ENCODE measurements around the gene PDLIM5. TPM values are rescaled to one million over a fixed set of nuclear protein-coding genes. Genes with fewer than 3 reads are reported as not detected.

PDLIM5 gene
- total RNA-seq, 4 donors from 2014 or later: 473 to 833 (median 673) TPM

DNA sequence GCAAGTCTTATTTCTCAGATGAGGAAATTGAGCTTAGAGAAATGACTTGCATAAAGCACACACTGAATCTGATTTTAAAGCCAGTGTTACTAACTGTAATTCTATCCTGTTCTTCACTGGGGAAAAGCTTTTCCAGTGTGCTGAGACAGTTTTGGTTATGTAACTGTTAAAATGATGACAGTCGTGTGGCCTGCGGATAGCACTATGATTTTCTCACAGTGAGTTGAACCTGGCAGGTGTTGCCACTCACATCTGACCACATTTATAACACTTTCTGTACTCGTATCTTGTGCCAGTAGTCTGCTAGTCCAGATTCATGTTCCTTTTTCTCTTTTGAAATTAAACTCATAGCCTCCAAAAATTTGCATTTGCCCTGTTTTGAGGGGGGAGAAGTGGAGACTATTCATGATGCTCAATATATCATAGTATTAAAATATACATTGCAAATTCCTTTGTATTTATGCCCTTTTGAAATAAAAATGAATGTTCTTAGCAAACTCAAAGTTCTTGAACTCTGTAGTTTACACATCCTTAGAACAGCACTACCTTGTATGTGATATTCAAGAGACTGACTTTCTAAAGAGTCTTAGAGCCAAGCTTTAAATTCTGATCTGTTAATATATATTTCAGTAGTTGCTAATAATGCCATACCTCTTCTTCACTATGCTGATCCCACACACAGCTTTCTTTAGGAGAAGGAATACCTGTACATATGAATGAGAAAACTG lies 132.3 kb downstream of the PDLIM5 start:
- TF ChIP-seq POLR2A (IDR thresholded peaks at IDR 0.05): no peak
- TF ChIP-seq, protein P1, sequence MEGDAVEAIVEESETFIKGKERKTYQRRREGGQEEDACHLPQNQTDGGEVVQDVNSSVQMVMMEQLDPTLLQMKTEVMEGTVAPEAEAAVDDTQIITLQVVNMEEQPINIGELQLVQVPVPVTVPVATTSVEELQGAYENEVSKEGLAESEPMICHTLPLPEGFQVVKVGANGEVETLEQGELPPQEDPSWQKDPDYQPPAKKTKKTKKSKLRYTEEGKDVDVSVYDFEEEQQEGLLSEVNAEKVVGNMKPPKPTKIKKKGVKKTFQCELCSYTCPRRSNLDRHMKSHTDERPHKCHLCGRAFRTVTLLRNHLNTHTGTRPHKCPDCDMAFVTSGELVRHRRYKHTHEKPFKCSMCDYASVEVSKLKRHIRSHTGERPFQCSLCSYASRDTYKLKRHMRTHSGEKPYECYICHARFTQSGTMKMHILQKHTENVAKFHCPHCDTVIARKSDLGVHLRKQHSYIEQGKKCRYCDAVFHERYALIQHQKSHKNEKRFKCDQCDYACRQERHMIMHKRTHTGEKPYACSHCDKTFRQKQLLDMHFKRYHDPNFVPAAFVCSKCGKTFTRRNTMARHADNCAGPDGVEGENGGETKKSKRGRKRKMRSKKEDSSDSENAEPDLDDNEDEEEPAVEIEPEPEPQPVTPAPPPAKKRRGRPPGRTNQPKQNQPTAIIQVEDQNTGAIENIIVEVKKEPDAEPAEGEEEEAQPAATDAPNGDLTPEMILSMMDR (IDR thresholded peaks at IDR 0.05 in 4 of 5, conservative IDR thresholded peaks at IDR 0.05 in 1 of 5): no peak
- peaks cover 0 to 29% of the 10 kb centered on the region in 2 donors for H3K36me3 ChIP-seq
- H3K9me3 ChIP-seq: no peaks in the 10 kb centered on the region
- ATAC-seq: peak; percentile 92 to 94
- H3K27me3 ChIP-seq: no peaks in the 10 kb centered on the region
- in situ Hi-C loops (cut with MboI; ENCODE audit: low sequenced_read_pairs in 4 of 4) (no loop called here), intact Hi-C loops (cut with DNase I; ENCODE audit: low total_unique reads) (no loop called here)
- no peak overlapping the region for H3K4me3 ChIP-seq
- H3K4me1 ChIP-seq: peaks cover 37 to 50% of the 10 kb centered on the region in 2 donors
- DNase-seq: peak; percentile 47 to 72
- H3K27ac ChIP-seq: peak overlapping the region; percentile 25 to 84 (median 72)

DNA sequence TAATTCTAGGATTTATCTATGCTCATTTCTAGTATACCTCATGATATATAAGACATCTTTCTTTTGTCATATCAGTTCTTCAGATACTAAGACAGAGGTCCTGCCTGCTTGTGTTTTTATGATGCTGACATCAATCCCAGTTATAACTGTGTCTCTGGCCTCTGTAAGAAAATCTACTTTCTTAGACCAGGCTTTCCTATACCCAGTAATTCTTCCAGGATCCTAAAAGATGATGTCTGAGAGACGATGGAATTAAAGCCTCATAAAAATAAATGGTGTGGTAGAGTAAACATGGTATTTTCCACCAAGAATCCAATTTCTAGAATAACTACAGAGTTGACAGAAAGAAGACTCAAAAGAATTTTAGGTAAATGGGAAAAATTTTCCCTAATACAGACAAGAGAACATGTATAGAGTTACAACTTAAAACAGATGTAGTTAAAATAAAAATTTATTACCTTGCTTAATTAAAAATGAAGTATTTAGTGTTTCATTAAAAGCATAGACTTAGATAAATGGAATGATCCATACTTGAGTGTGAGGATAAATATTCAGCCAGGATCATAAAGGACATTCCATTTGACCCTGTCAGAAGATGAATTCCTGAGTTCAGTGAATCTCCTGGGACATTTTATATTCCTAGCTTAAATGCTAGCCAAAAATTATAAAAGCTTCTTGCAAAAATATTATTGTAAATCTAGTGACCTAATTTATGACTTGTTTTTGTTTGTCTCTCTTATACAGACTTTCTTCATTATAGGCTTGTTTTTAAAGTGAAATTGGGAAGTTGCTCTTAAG lies 137.4 kb downstream of the PDLIM5 start:
- H3K4me3 ChIP-seq: no peak overlapping the region
- H3K9me3 ChIP-seq: no peaks in the 10 kb centered on the region
- intact Hi-C loops (cut with DNase I; ENCODE audit: low total_unique reads): no loop called here
- ATAC-seq (no peak), DNase-seq (no peak)
- H3K4me1 ChIP-seq: peaks cover under 1 to 4% of the 10 kb centered on the region in 2 donors
- TF ChIP-seq, protein P1 (IDR thresholded peaks at IDR 0.05 in 4 of 5, conservative IDR thresholded peaks at IDR 0.05 in 1 of 5): no peak
- TF ChIP-seq POLR2A (IDR thresholded peaks at IDR 0.05): no peak
- no peaks in the 10 kb centered on the region for H3K27me3 ChIP-seq
- peak overlapping the region in 3 of 4 donors; percentile 17 to 39 (median 37) for H3K27ac ChIP-seq
- in situ Hi-C loops (cut with MboI; ENCODE audit: low sequenced_read_pairs in 4 of 4): no loop called here
- peaks cover 0 to 40% of the 10 kb centered on the region in 2 donors for H3K36me3 ChIP-seq

DNA sequence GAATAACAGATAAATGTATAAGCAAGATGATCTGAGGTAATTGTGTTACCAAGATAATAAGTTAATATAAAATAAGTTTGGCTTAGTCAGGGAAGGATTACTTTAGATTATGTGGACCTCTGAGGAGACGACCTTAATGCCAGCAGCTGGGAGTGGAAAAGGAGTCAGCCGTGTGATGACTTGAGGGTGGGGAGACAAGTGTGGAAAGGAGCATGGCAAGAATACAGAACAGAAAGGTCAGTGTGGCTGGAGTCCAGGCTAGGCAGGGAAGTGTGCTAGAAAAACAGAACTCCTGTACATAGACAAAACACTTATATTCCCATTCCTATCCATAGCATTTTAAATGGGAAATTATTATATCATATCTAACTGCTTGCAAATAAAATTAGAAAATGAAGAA lies 138.8 kb downstream of the PDLIM5 start:
- Histone ChIP-seq H3K27ac (peak overlapping the region in 2 of 4 donors; percentile 2 to 37), H3K9me3 (no peaks in the 10 kb centered on the region), H3K4me3 (no peak overlapping the region), H3K36me3 (peaks cover 0 to 37% of the 10 kb centered on the region in 2 donors), H3K4me1 (peaks cover 5 to 7% of the 10 kb centered on the region in 2 donors), H3K27me3 (no peaks in the 10 kb centered on the region)
- intact Hi-C loops (cut with DNase I; ENCODE audit: low total_unique reads) (loop anchor here (10.0 kb wide), 2 partner anchors 286 to 386 kb away; partner anchors contain the start of gene SMARCAD1), in situ Hi-C loops (cut with MboI; ENCODE audit: low sequenced_read_pairs in 4 of 4) (loop anchor here in 1 of 4 donors (10.0 kb wide), 1 partner anchor 186 kb away; no protein-coding TSS in a partner anchor)
- ATAC-seq (no peak), DNase-seq (no peak)
- TF ChIP-seq POLR2A (IDR thresholded peaks at IDR 0.05): no peak
- TF ChIP-seq, protein P1 (IDR thresholded peaks at IDR 0.05 in 4 of 5, conservative IDR thresholded peaks at IDR 0.05 in 1 of 5): no peak

DNA sequence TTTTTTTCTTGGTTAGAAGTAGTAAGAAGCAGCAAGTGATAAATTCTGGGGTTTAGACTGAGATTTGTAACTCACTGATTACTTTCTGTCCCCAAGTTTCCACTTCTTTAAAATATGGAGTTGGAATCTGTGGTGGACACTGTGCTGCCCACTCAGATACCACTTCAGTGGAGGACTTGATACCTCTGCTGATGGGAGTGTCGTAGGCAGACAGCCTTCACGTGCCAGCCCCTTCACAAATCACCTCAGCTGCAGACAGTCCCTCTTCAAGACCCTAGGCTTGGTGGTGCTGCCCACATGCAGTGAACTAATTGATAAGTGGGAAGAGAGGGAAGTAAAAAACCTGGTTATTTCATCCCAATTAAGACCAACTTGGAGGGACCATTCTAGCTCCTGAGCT lies 139.5 kb downstream of the PDLIM5 start:
- H3K27ac ChIP-seq: peak overlapping the region in 1 of 4 donors; percentile 7
- peaks cover 0 to 29% of the 10 kb centered on the region in 2 donors for H3K36me3 ChIP-seq
- TF ChIP-seq POLR2A (IDR thresholded peaks at IDR 0.05): no peak
- TF ChIP-seq, protein P1 (IDR thresholded peaks at IDR 0.05 in 4 of 5, conservative IDR thresholded peaks at IDR 0.05 in 1 of 5): no peak
- intact Hi-C loops (cut with DNase I; ENCODE audit: low total_unique reads): loop anchor here (10.0 kb wide), 2 partner anchors 286 to 386 kb away; partner anchors contain the start of gene SMARCAD1
- H3K27me3 ChIP-seq: no peaks in the 10 kb centered on the region
- no peaks in the 10 kb centered on the region for H3K9me3 ChIP-seq
- in situ Hi-C loops (cut with MboI; ENCODE audit: low sequenced_read_pairs in 4 of 4): loop anchor here in 1 of 4 donors (10.0 kb wide), 1 partner anchor 186 kb away; no protein-coding TSS in a partner anchor
- ATAC-seq (no peak), DNase-seq (no peak)
- peaks cover 8 to 9% of the 10 kb centered on the region in 2 donors for H3K4me1 ChIP-seq
- no peak overlapping the region for H3K4me3 ChIP-seq
